Measurements from ENCODE around the gene ABHD17A.

DNA sequence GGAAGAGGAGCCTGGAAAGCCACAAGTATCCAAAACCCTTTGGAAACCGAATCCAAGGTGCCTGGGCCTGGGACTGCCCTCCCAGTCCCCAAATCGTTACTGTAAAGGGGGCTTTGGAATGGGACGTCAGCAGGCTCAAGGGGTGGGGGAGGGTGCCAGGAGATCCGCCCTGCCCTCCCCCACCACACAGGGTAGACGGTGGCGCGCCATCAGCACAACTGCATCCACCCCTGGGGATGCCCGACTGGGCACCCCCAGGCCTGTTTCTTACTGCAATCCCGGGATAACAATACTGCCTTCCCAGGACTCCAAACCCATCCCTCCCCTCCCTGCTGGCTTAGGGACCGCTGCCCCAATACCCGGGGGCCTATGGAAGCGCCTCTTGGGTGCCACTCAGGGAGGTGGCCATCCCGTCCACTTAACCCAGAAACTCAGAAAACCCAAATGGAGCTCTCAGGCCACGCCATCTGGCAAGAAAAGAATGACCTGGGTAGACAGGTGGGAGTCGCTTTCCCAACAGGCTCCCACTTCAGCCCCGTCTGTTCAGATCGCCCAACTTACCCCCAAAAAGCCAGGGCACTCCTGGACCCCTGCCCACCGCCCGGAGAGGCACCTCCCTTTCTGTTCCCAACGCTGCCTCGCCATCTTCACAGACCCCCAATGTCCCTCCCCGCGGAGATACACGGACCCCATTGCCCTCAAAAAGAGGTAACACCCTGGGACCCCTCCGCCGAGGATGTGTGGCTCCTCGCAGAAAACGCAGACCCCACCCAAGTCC is 24.3 kb downstream of the ABHD17A start:
- TF ChIP-seq CTCF (IDR thresholded peaks at IDR 0.05): no peak
- no peak for TF ChIP-seq POLR2A (IDR thresholded peaks at IDR 0.05)
- no peak for TF ChIP-seq POLR2AphosphoS5 (IDR thresholded peaks at IDR 0.05; ENCODE audit: insufficient read depth in 1 of 2, low read depth in 1 of 2)
